WTC11 (cell line): Measurements from ENCODE around the gene NCBP2. TPM values are rescaled to one million over a fixed set of nuclear protein-coding genes. Genes with fewer than 3 reads are reported as not detected.

Source experiments
- ATAC-seq: fragments of 200-7000 bp; cut with Tn5 transposase; 2 replicates; pipeline ENCODE4 v1.10.0; 2021; ENCODE audit warnings: mild to moderate bottlenecking, moderate library complexity
- CTCF ChIA-PET: fragments of 300-600 bp; sonication (Branson Sonifier 250); formaldehyde crosslinking; loops from one replicate; lab custom pipeline; 2021; ENCODE audit warnings: antibody characterized with exemption; lab: Charles Lee
- POLR2A ChIA-PET: fragments of 350-600 bp; sonication (Branson Sonifier 250); formaldehyde crosslinking; loops from one replicate; lab custom pipeline; 2021; ENCODE audit warnings: antibody characterized with exemption; lab: Charles Lee
- DNase-seq: peaks from one replicate; pipeline ENCODE4 v3.0.0; 2021; ENCODE audit warnings: low spot score
- H3K27ac Mint-ChIP-seq: 2 replicates; pipeline ENCODE4 v1.8.0; 2021; ENCODE audit warnings: mixed read lengths
- H3K27me3 Mint-ChIP-seq: 2 replicates; pipeline ENCODE4 v1.8.0; 2021; ENCODE audit warnings: low read depth, mild to moderate bottlenecking, moderate library complexity, mixed read lengths
- H3K36me3 Mint-ChIP-seq: 2 replicates; pipeline ENCODE4 v1.8.0; 2021; ENCODE audit warnings: mixed read lengths
- H3K4me1 Mint-ChIP-seq: 2 replicates; pipeline ENCODE4 v1.8.0; 2022; ENCODE audit warnings: mixed read lengths
- H3K4me3 Mint-ChIP-seq: 2 replicates; pipeline ENCODE4 v1.8.0; 2021; ENCODE audit warnings: mild to moderate bottlenecking, moderate library complexity, mixed read lengths
- H3K9me3 Mint-ChIP-seq: 2 replicates; pipeline ENCODE4 v1.8.0; 2021; ENCODE audit warnings: mixed read lengths
- E2F1 ChIP-seq: sonication (generic); formaldehyde crosslinking; IDR thresholded peaks from 2 replicates; pipeline ENCODE4 v1.8.0; 2022; ENCODE audit warnings: mild to moderate bottlenecking, missing genetic modification reagents
- KAT7 ChIP-seq: sonication (generic); formaldehyde crosslinking; IDR thresholded peaks from 2 replicates; pipeline ENCODE4 v1.8.1; 2023; ENCODE audit warnings: missing genetic modification reagents, mild to moderate bottlenecking, borderline replicate concordance
- MXD4 ChIP-seq: fragments of 250-450 bp; sonication (Bioruptor Pico); IDR thresholded peaks from 2 replicates; pipeline ENCODE4 v1.8.0; 2021; ENCODE audit warnings: mild to moderate bottlenecking, moderate library complexity, borderline replicate concordance
- MYBL2 ChIP-seq: sonication (generic); formaldehyde crosslinking; IDR thresholded peaks from 2 replicates; pipeline ENCODE4 v1.8.1; 2023; ENCODE audit warnings: mild to moderate bottlenecking, moderate library complexity, missing genetic modification reagents
- NFE2L1 ChIP-seq: sonication (generic); formaldehyde crosslinking; IDR thresholded peaks from 2 replicates; pipeline ENCODE4 v1.8.1; 2023; ENCODE audit warnings: missing genetic modification reagents
- OVOL2 ChIP-seq: fragments of 250-450 bp; sonication (Bioruptor Pico); IDR thresholded peaks from 2 replicates; pipeline ENCODE4 v1.9.0; 2021; ENCODE audit warnings: mild to moderate bottlenecking, borderline replicate concordance
- RELA ChIP-seq: sonication (generic); formaldehyde crosslinking; IDR thresholded peaks from 2 replicates; pipeline ENCODE4 v1.8.1; 2022; ENCODE audit warnings: missing genetic modification reagents, mild to moderate bottlenecking, borderline replicate concordance
- TEAD1 ChIP-seq: sonication (generic); formaldehyde crosslinking; IDR thresholded peaks from 2 replicates; pipeline ENCODE4 v1.8.0; 2022; ENCODE audit warnings: mild to moderate bottlenecking, missing genetic modification reagents
- TP53 ChIP-seq: sonication (generic); formaldehyde crosslinking; IDR thresholded peaks from 2 replicates; pipeline ENCODE4 v1.8.1; 2023; ENCODE audit warnings: mild to moderate bottlenecking, missing genetic modification reagents
- ZNF121 ChIP-seq: sonication (generic); formaldehyde crosslinking; IDR thresholded peaks from 2 replicates; pipeline ENCODE4 v1.8.0; 2023; ENCODE audit warnings: missing genetic modification reagents
- ZNF219 ChIP-seq: sonication (generic); formaldehyde crosslinking; IDR thresholded peaks from 2 replicates; pipeline ENCODE4 v1.8.0; 2023; ENCODE audit warnings: missing genetic modification reagents, mild to moderate bottlenecking, borderline replicate concordance
- total RNA-seq: library from RNA; stranded (reverse); gene quantifications from 3 replicates; pipeline ENCODE4 v1.2.3, GENCODE V29; 2021
- TF ChIP-seq, protein P1 (sequence below): sonication (generic); formaldehyde crosslinking; IDR thresholded peaks from 2 replicates; pipeline ENCODE4 v1.8.1; 2023; ENCODE audit warnings: mild to moderate bottlenecking, missing genetic modification reagents, moderate library complexity
- TF ChIP-seq, protein P2 (sequence below): fragments of 250-450 bp; sonication (Bioruptor Pico); IDR thresholded peaks from 2 replicates; pipeline ENCODE4 v1.9.0; 2021; ENCODE audit warnings: mild to moderate bottlenecking
- TF ChIP-seq, protein P3 (sequence below): fragments of 250-450 bp; sonication (Bioruptor Pico); conservative IDR thresholded peaks from 2 replicates; pipeline ENCODE4 v1.9.0; 2021; ENCODE audit warnings: mild to moderate bottlenecking
- TF ChIP-seq, protein P4 (sequence below): fragments of 250-450 bp; sonication (Bioruptor Pico); IDR thresholded peaks from 2 replicates; pipeline ENCODE4 v1.8.0; 2021; ENCODE audit warnings: mild to moderate bottlenecking
- TF ChIP-seq, protein P5 (sequence below): fragments of 250-450 bp; sonication (Bioruptor Pico); IDR thresholded peaks from 2 replicates; pipeline ENCODE4 v1.9.0; 2021; ENCODE audit warnings: moderate library complexity, mild to moderate bottlenecking, inconsistent platforms, borderline replicate concordance
- TF ChIP-seq, protein P6 (sequence below): sonication (generic); formaldehyde crosslinking; IDR thresholded peaks from 2 replicates; pipeline ENCODE4 v1.8.1; 2023; ENCODE audit warnings: mild to moderate bottlenecking, missing genetic modification reagents
- TF ChIP-seq, protein P7 (sequence below): sonication (generic); formaldehyde crosslinking; IDR thresholded peaks from 2 replicates; pipeline ENCODE4 v1.8.0; 2023; ENCODE audit warnings: mild to moderate bottlenecking, missing genetic modification reagents

Gene NCBP2
- total RNA-seq, 1 experiment from 2014 or later, result 96.9 TPM

DNA sequence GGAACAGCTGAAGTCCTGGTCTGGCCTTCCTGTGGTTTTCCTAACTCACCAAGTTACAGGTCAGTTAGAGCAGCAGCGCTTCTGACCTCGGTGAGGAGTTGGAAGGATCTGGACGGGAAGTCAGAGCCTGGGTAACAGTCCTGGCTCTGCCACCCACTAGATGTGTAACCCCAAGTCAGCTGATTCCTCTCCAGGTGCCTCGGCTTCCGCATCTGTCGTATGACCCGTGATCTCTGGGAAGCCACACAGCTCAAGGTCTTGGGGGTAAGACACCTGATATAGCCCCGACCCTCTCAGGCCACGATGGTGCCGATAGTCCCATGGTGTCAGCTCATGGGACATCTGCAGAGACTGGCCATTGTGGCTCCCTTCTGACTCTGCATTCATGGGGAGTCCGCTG lies 34.6 kb upstream of the NCBP2 start:
- ChIA-PET CTCF (interaction anchor here (0.6 kb wide), 1 partner anchor 52 kb away, joined by 3 read pairs; the partner anchor contains the start of gene MELTF), POLR2A (no interaction called here)
- Mint-ChIP-seq H3K4me3 (no peak overlapping the region), H3K36me3 (peaks cover 3% of the 10 kb centered on the region; the same call in 1 of the 2 replicates), H3K27ac (no peak overlapping the region; the same call in 1 of the 2 replicates), H3K27me3 (peaks cover 13% of the 10 kb centered on the region), H3K9me3 (peaks cover 5% of the 10 kb centered on the region), H3K4me1 (peaks cover 4% of the 10 kb centered on the region; the same call in 1 of the 2 replicates)
- ATAC-seq, result no peak
- DNase-seq, result no peak
- TF ChIP-seq, protein P1, sequence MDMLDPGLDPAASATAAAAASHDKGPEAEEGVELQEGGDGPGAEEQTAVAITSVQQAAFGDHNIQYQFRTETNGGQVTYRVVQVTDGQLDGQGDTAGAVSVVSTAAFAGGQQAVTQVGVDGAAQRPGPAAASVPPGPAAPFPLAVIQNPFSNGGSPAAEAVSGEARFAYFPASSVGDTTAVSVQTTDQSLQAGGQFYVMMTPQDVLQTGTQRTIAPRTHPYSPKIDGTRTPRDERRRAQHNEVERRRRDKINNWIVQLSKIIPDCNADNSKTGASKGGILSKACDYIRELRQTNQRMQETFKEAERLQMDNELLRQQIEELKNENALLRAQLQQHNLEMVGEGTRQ (CRISPR knock-in tag), result no peak
- no peak for TF ChIP-seq MYBL2 (CRISPR knock-in tag)
- TF ChIP-seq, protein P2, sequence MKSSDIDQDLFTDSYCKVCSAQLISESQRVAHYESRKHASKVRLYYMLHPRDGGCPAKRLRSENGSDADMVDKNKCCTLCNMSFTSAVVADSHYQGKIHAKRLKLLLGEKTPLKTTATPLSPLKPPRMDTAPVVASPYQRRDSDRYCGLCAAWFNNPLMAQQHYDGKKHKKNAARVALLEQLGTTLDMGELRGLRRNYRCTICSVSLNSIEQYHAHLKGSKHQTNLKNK (CRISPR knock-in tag), result no peak
- TF ChIP-seq, protein P3, sequence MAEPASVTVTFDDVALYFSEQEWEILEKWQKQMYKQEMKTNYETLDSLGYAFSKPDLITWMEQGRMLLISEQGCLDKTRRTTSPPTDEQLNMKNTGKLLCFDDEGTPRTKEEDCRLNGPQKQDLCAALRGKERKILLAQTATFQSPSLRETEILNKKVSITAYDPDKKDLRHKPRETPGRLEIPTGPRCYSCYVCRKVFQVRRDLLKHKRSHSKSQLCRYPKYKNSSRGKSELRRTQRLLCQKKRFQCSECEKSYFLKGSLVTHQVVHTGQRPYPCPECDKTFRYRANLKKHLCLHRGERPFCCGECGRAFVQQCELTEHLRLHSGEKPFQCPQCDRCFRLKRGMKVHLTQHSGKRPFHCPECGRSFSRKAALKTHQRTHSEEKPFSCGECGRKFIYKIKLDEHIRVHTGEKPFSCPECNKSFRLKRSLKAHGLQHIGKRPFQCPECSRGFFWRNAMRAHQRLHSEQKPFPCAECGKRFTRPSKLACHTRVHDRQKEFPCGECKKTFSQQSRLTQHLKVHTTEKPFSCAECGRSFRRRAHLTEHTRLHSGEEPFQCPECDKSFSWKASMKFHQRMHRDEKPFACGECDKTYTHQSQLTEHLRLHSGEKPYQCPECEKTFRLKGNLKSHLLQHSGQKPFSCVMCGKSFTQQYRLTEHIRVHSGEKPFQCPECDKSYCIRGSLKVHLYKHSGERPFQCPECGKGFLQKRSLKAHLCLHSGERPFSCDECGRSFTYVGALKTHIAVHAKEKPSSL, result no peak
- no peak for TF ChIP-seq KAT7 (CRISPR knock-in tag)
- TF ChIP-seq OVOL2, result no peak
- TF ChIP-seq, protein P4, sequence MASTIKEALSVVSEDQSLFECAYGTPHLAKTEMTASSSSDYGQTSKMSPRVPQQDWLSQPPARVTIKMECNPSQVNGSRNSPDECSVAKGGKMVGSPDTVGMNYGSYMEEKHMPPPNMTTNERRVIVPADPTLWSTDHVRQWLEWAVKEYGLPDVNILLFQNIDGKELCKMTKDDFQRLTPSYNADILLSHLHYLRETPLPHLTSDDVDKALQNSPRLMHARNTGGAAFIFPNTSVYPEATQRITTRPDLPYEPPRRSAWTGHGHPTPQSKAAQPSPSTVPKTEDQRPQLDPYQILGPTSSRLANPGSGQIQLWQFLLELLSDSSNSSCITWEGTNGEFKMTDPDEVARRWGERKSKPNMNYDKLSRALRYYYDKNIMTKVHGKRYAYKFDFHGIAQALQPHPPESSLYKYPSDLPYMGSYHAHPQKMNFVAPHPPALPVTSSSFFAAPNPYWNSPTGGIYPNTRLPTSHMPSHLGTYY (CRISPR knock-in tag), result no peak
- TF ChIP-seq, protein P5, sequence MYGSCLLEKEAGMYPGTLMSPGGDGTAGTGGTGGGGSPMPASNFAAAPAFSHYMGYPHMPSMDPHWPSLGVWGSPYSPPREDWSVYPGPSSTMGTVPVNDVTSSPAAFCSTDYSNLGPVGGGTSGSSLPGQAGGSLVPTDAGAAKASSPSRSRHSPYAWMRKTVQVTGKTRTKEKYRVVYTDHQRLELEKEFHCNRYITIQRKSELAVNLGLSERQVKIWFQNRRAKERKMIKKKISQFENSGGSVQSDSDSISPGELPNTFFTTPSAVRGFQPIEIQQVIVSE (CRISPR knock-in tag), result no peak
- no peak for TF ChIP-seq MXD4
- TF ChIP-seq, protein P6, sequence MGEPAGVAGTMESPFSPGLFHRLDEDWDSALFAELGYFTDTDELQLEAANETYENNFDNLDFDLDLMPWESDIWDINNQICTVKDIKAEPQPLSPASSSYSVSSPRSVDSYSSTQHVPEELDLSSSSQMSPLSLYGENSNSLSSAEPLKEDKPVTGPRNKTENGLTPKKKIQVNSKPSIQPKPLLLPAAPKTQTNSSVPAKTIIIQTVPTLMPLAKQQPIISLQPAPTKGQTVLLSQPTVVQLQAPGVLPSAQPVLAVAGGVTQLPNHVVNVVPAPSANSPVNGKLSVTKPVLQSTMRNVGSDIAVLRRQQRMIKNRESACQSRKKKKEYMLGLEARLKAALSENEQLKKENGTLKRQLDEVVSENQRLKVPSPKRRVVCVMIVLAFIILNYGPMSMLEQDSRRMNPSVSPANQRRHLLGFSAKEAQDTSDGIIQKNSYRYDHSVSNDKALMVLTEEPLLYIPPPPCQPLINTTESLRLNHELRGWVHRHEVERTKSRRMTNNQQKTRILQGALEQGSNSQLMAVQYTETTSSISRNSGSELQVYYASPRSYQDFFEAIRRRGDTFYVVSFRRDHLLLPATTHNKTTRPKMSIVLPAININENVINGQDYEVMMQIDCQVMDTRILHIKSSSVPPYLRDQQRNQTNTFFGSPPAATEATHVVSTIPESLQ (CRISPR knock-in tag), result no peak
- no peak for TF ChIP-seq ZNF121

DNA sequence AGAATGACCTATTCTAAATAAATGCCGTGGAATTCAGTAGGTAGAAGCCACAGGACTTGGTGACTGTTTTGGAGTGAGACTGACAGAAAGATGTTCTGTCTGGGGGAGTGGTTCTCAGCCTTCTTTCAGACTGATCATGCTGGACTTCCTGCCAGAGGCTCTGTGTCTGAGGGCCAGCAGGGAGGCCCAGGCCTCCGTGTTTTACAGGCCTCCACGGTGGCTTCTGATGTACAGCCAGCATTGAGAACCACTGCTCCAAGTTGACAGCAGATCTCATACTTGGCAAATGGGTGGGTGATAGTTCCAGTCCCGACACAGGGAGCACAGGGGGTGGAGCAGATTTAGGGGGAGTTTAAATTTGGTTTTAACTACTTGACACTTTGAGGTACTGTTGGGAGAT lies 33.0 kb upstream of the NCBP2 start:
- Mint-ChIP-seq H3K36me3 (peaks cover 3% of the 10 kb centered on the region; the same call in 1 of the 2 replicates), H3K4me1 (peaks cover 4% of the 10 kb centered on the region; the same call in 1 of the 2 replicates), H3K27ac (no peak overlapping the region), H3K9me3 (peaks cover 3% of the 10 kb centered on the region; the same call in 1 of the 2 replicates), H3K27me3 (peaks cover 26% of the 10 kb centered on the region), H3K4me3 (no peak overlapping the region)
- ChIA-PET POLR2A (no interaction called here), CTCF (no interaction called here)
- DNase-seq, result no peak
- no peak for ATAC-seq
- TF ChIP-seq, protein P7, sequence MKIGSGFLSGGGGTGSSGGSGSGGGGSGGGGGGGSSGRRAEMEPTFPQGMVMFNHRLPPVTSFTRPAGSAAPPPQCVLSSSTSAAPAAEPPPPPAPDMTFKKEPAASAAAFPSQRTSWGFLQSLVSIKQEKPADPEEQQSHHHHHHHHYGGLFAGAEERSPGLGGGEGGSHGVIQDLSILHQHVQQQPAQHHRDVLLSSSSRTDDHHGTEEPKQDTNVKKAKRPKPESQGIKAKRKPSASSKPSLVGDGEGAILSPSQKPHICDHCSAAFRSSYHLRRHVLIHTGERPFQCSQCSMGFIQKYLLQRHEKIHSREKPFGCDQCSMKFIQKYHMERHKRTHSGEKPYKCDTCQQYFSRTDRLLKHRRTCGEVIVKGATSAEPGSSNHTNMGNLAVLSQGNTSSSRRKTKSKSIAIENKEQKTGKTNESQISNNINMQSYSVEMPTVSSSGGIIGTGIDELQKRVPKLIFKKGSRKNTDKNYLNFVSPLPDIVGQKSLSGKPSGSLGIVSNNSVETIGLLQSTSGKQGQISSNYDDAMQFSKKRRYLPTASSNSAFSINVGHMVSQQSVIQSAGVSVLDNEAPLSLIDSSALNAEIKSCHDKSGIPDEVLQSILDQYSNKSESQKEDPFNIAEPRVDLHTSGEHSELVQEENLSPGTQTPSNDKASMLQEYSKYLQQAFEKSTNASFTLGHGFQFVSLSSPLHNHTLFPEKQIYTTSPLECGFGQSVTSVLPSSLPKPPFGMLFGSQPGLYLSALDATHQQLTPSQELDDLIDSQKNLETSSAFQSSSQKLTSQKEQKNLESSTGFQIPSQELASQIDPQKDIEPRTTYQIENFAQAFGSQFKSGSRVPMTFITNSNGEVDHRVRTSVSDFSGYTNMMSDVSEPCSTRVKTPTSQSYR (CRISPR knock-in tag), result no peak
- TF ChIP-seq, protein P1 (CRISPR knock-in tag), result no peak
- TF ChIP-seq TP53 (CRISPR knock-in tag), result no peak
- TF ChIP-seq, protein P5 (CRISPR knock-in tag), result no peak
- TF ChIP-seq E2F1 (CRISPR knock-in tag), result no peak
- TF ChIP-seq NFE2L1 (CRISPR knock-in tag), result no peak
- no peak for TF ChIP-seq ZNF219 (CRISPR knock-in tag)
- no peak for TF ChIP-seq TEAD1 (CRISPR knock-in tag)
- no peak for TF ChIP-seq RELA
